Glutamatergic neuron (in vitro differentiated cells): Measurements from ENCODE around the gene NIT2. TPM values are rescaled to one million over a fixed set of nuclear protein-coding genes. Genes with fewer than 3 reads are reported as not detected.

Experiments used
- DNase-seq: peaks from one replicate; pipeline ENCODE4 v3.0.0; 2022
- H3K27ac Mint-ChIP-seq: one replicate; pipeline ENCODE4 v1.8.0; 2020; ENCODE audit warnings: mild to moderate bottlenecking, mixed read lengths, inconsistent platforms; ENCODE audit not compliant: unreplicated experiment
- H3K27me3 Mint-ChIP-seq: one replicate; pipeline ENCODE4 v1.8.0; 2020; ENCODE audit warnings: mild to moderate bottlenecking, moderate library complexity, mixed read lengths, inconsistent platforms; ENCODE audit not compliant: unreplicated experiment
- H3K36me3 Mint-ChIP-seq: one replicate; pipeline ENCODE4 v1.8.0; 2020; ENCODE audit warnings: mild to moderate bottlenecking, mixed read lengths, inconsistent platforms; ENCODE audit not compliant: unreplicated experiment
- H3K4me1 Mint-ChIP-seq: one replicate; pipeline ENCODE4 v1.8.0; 2020; ENCODE audit warnings: mild to moderate bottlenecking, low read depth, mixed read lengths, inconsistent platforms; ENCODE audit not compliant: unreplicated experiment
- H3K4me3 Mint-ChIP-seq: one replicate; pipeline ENCODE4 v1.8.0; 2020; ENCODE audit warnings: mild to moderate bottlenecking, mixed read lengths, inconsistent platforms; ENCODE audit not compliant: unreplicated experiment
- H3K9me3 Mint-ChIP-seq: one replicate; pipeline ENCODE4 v1.8.0; 2020; ENCODE audit warnings: mild to moderate bottlenecking, moderate library complexity, mixed read lengths, inconsistent platforms; ENCODE audit not compliant: unreplicated experiment
- CTCF ChIP-seq: fragments of 200-600 bp; sonication (generic); IDR thresholded peaks from one replicate; pipeline ENCODE4 v1.5.0; 2021; ENCODE audit not compliant: partially characterized antibody, unreplicated experiment
- total RNA-seq: library from RNA; stranded (reverse); fragmentation: NEBNext Ultra II Directional; extraction: Animal tissue kit (Norgen Biotek cat#: 25700); gene quantifications from one replicate; pipeline ENCODE4 v1.2.1, GENCODE V29; 2021; ENCODE audit not compliant: unreplicated experiment

NIT2 gene
- total RNA-seq, 1 donor from 2014 or later, result 39.6 TPM

GRCh38 chr3:100370756-100371155, 36.2 kb downstream of the NIT2 start:
- no peaks in the 10 kb centered on the region for H3K4me1 Mint-ChIP-seq
- no peaks in the 10 kb centered on the region for H3K36me3 Mint-ChIP-seq
- H3K27me3 Mint-ChIP-seq, result no peaks in the 10 kb centered on the region
- H3K4me3 Mint-ChIP-seq, result no peak overlapping the region
- DNase-seq, result no peak
- H3K27ac Mint-ChIP-seq, result no peak overlapping the region
- no peaks in the 10 kb centered on the region for H3K9me3 Mint-ChIP-seq
- TF ChIP-seq CTCF, result no peak

GRCh38 chr3:100374521-100374920, 40.0 kb downstream of the NIT2 start:
- H3K27ac Mint-ChIP-seq, result no peak overlapping the region
- H3K4me3 Mint-ChIP-seq, result no peak overlapping the region
- H3K27me3 Mint-ChIP-seq, result no peaks in the 10 kb centered on the region
- DNase-seq, result no peak
- no peak for TF ChIP-seq CTCF
- H3K9me3 Mint-ChIP-seq, result no peaks in the 10 kb centered on the region
- no peaks in the 10 kb centered on the region for H3K4me1 Mint-ChIP-seq
- H3K36me3 Mint-ChIP-seq, result no peaks in the 10 kb centered on the region

GRCh38 chr3:100376301-100376700, 41.7 kb downstream of the NIT2 start:
- Mint-ChIP-seq H3K27ac (no peak overlapping the region), H3K36me3 (no peaks in the 10 kb centered on the region), H3K27me3 (no peaks in the 10 kb centered on the region), H3K4me1 (no peaks in the 10 kb centered on the region), H3K9me3 (no peaks in the 10 kb centered on the region), H3K4me3 (no peak overlapping the region)
- DNase-seq, result no peak
- no peak for TF ChIP-seq CTCF

DNA sequence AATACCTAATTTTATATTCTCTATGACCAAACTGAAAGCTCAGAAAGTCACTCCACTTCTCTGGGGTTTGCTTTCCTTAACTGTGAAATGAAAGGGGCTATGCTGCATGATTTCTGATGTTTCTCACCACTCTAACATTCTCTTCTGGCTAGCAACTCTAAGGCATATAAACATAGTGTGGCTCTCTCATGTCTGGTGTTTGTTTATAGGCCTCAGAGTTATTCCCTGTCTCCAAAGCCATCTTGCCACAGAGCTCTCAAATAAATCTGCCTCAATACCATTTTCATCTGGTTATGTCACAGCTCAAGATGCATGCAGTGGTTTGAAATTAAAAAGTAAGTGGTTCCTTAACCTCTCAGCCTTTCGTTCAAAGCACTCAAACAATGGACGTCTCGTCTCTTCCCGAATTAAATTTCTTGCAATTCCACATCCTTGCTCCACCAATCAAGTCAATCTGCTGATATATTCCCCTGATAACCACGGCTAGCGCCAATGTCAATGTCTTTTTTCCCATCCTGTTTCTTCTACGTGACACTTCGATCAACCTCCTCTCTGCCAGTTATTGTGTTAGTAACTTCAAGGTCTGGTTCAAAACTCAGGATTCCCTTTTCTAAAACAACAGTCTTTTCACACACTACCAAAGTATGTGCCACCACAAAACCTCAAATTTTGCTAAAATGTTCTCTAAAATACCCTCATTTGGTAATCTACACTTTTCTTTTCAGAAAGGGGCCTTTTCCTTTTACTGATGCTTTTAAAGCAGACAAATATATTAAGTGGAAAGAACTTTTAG, 50.4 kb downstream of the NIT2 start:
- Mint-ChIP-seq H3K27ac (no peak overlapping the region), H3K27me3 (peaks cover 2% of the 10 kb centered on the region), H3K36me3 (peaks cover 3% of the 10 kb centered on the region), H3K4me3 (no peak overlapping the region), H3K4me1 (no peaks in the 10 kb centered on the region), H3K9me3 (no peaks in the 10 kb centered on the region)
- no peak for TF ChIP-seq CTCF
- DNase-seq, result no peak

DNA sequence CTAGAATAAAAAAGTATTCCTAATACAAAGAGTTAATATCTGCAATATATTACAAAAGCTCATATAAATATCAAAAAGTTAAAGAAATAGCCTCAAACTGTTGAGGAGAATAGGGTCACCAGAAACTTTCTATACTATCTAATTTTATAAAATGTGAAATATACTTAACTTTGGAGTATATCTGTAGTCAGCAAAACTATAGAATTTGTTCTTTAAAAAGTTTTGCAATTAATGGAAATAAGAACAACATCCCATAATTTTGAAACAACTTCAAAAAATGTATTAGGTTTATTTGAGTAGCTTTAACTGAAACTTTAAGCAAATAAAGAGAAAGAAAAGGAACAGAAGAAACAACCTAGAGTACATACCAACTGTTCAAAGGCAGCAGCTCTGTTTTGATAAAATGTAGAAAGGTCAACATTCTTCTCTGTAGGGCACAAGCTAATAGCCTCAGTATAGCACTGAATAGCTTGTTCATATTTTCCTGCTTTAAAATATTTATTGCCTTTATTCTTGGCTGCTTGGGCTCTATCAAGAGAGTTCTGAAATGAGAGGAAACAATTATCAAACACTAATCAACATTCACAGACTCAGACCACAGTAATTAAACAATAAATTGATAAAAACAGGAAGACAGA, 52.0 kb downstream of the NIT2 start:
- Mint-ChIP-seq H3K4me3 (no peak overlapping the region), H3K4me1 (no peaks in the 10 kb centered on the region), H3K27me3 (peaks cover 2% of the 10 kb centered on the region), H3K36me3 (peaks cover 3% of the 10 kb centered on the region), H3K9me3 (no peaks in the 10 kb centered on the region), H3K27ac (no peak overlapping the region)
- DNase-seq, result no peak
- TF ChIP-seq CTCF, result no peak
